Measurements from ENCODE around the gene RFX3. TPM values are rescaled to one million over a fixed set of nuclear protein-coding genes. Genes with fewer than 3 reads are reported as not detected.

RFX3 gene
- total and polyA plus RNA-seq, 2 donors (not counting 3 experiments of a cell fraction or from before 2014, with no cell fraction given): 4.8 to 10.5 TPM

GRCh38 chr9:3553076-3553765 lies 27.4 kb upstream of the RFX3 start:
- H3K79me2 ChIP-seq (ENCODE audit: control insufficient read depth, insufficient read depth, low read length): no peaks in the 10 kb centered on the region
- H3K4me2 ChIP-seq (ENCODE audit: insufficient read depth, low read length): no peak overlapping the region
- FAIRE-seq: no peak
- BruUV-seq (replicated peaks): no TSS peak
- no peak overlapping the region for H3K27ac ChIP-seq (ENCODE audit: insufficient read depth, low read depth, low read length)
- H3K9me1 ChIP-seq (replicated peaks; ENCODE audit: control insufficient read depth, extremely low read depth, insufficient read depth, low read length): no peaks in the 10 kb centered on the region
- no peak overlapping the region for H3K4me3 ChIP-seq (replicated peaks in 1 of 3; ENCODE audit: insufficient read depth in 1 of 3, low read depth in 1 of 3, low read length in 3 of 3)
- no peaks in the 10 kb centered on the region for H3K4me1 ChIP-seq (ENCODE audit: control insufficient read depth, extremely low read depth, insufficient read depth, low read length)
- no peak overlapping the region for H2AFZ ChIP-seq (ENCODE audit: low read depth, low read length)
- H3K9ac ChIP-seq (replicated peaks; ENCODE audit: extremely low read depth, insufficient read depth, low read length): no peak overlapping the region
- no peaks in the 10 kb centered on the region for H4K20me1 ChIP-seq (replicated peaks; ENCODE audit: control insufficient read depth, extremely low read depth, insufficient read depth, low read length)
- dilution Hi-C loops (cut with MboI; ENCODE audit: extremely low pct_ligation_motif_present, low sequenced_read_pairs): no loop called here
- H3K9me3 ChIP-seq (replicated peaks; ENCODE audit: control insufficient read depth, insufficient read depth, low read length): no peaks in the 10 kb centered on the region
- H3K36me3 ChIP-seq (ENCODE audit: control insufficient read depth in 2 of 2, extremely low read depth in 1 of 2, insufficient read depth in 2 of 2, low read length in 2 of 2): no peaks in the 10 kb centered on the region
- CTCF ChIA-PET: interaction anchor here (1.2 kb wide), 1 partner anchor 27 kb away, joined by 4 read pairs; the partner anchor contains the start of gene RFX3
- intact Hi-C loops (cut with micrococcal nuclease): no loop called here
- H3K27me3 ChIP-seq (ENCODE audit: control insufficient read depth in 2 of 2, insufficient read depth in 2 of 2, low read length in 2 of 2): no peaks in the 10 kb centered on the region
- TF ChIP-seq POLR2AphosphoS5 (IDR thresholded peaks at IDR 0.05; ENCODE audit: insufficient read depth, low read depth, low read length): no peak
- TF ChIP-seq FOS (IDR thresholded peaks at IDR 0.05; ENCODE audit: borderline replicate concordance, insufficient read depth, low read length): no peak
- TF ChIP-seq GATA2 (IDR thresholded peaks at IDR 0.05; ENCODE audit: insufficient read depth, insufficient read length, low read depth, low read length): no peak
- TF ChIP-seq JUN (IDR thresholded peaks at IDR 0.05; ENCODE audit: borderline replicate concordance, insufficient read depth, insufficient read length, low read depth): no peak
- TF ChIP-seq, protein P1, sequence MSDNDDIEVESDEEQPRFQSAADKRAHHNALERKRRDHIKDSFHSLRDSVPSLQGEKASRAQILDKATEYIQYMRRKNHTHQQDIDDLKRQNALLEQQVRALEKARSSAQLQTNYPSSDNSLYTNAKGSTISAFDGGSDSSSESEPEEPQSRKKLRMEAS (IDR thresholded peaks at IDR 0.05; ENCODE audit: insufficient read depth, insufficient read length): no peak
- no peak for TF ChIP-seq POLR2A (IDR thresholded peaks at IDR 0.05; ENCODE audit: low read depth, low read length)
- TF ChIP-seq, protein P2, sequence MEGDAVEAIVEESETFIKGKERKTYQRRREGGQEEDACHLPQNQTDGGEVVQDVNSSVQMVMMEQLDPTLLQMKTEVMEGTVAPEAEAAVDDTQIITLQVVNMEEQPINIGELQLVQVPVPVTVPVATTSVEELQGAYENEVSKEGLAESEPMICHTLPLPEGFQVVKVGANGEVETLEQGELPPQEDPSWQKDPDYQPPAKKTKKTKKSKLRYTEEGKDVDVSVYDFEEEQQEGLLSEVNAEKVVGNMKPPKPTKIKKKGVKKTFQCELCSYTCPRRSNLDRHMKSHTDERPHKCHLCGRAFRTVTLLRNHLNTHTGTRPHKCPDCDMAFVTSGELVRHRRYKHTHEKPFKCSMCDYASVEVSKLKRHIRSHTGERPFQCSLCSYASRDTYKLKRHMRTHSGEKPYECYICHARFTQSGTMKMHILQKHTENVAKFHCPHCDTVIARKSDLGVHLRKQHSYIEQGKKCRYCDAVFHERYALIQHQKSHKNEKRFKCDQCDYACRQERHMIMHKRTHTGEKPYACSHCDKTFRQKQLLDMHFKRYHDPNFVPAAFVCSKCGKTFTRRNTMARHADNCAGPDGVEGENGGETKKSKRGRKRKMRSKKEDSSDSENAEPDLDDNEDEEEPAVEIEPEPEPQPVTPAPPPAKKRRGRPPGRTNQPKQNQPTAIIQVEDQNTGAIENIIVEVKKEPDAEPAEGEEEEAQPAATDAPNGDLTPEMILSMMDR (IDR thresholded peaks at IDR 0.05; ENCODE audit: extremely low read depth in 1 of 2, insufficient read depth in 1 of 2, low read depth in 1 of 2, low read length in 2 of 2): no peak
- TF ChIP-seq EZH2 (IDR thresholded peaks at IDR 0.05; ENCODE audit: borderline replicate concordance, low read depth, low read length, severe bottlenecking): no peak
- no peak for TF ChIP-seq MYC (IDR thresholded peaks at IDR 0.05; ENCODE audit: low read depth, low read length)
- DNase-seq (ENCODE audit: low read depth, low spot score): no peak
- POLR2A ChIA-PET: no interaction called here
